ENCODE results near the gene DLG2.
"Not testable (repeated sequence)": the region's sequence is repeated elsewhere in the genome, so short reads cannot be mapped to it uniquely, and the experiment has no call there.

Gene DLG2

GRCh38 chr11:85301895-85302678 is 325.1 kb downstream of the DLG2 start:
- DNase-seq = no peak

GRCh38 chr11:85299258-85299942 is 327.7 kb downstream of the DLG2 start:
- DNase-seq = no peak

GRCh38 chr11:85295694-85296271 is 331.4 kb downstream of the DLG2 start:
- no peak for DNase-seq

- DNase-seq = no peak
Measured at GRCh38 chr11:85281550-85281949, 345.6 kb downstream of the DLG2 start.

GRCh38 chr11:85279267-85279666 is 347.9 kb downstream of the DLG2 start:
- DNase-seq = no peak

- no peak for DNase-seq
Measured at GRCh38 chr11:85277693-85278092, 349.5 kb downstream of the DLG2 start.

- DNase-seq = no peak
Measured at GRCh38 chr11:85276332-85276731, 350.8 kb downstream of the DLG2 start.

- DNase-seq = not testable (repeated sequence)
Measured at GRCh38 chr11:85270315-85270714, 356.8 kb downstream of the DLG2 start.

- no peak for DNase-seq
Measured at GRCh38 chr11:85269109-85269508, 358.0 kb downstream of the DLG2 start.

- no peak for DNase-seq
Measured at GRCh38 chr11:85266646-85267045, 360.5 kb downstream of the DLG2 start.

- DNase-seq = no peak
Measured at GRCh38 chr11:85263328-85263727, 363.8 kb downstream of the DLG2 start.

- DNase-seq = no peak
Measured at GRCh38 chr11:85257837-85258236, 369.3 kb downstream of the DLG2 start.

GRCh38 chr11:85256433-85256832 is 370.7 kb downstream of the DLG2 start:
- no peak for DNase-seq

GRCh38 chr11:85249482-85249881 is 377.7 kb downstream of the DLG2 start:
- DNase-seq = no peak

GRCh38 chr11:85247797-85248196 is 379.3 kb downstream of the DLG2 start:
- DNase-seq = no peak

GRCh38 chr11:85238906-85239305 is 388.2 kb downstream of the DLG2 start:
- DNase-seq = no peak

GRCh38 chr11:85238038-85238437 is 389.1 kb downstream of the DLG2 start:
- DNase-seq = not testable (repeated sequence)

GRCh38 chr11:85236211-85236610 is 390.9 kb downstream of the DLG2 start:
- no peak for DNase-seq

- DNase-seq = no peak
Measured at GRCh38 chr11:85232559-85232958, 394.6 kb downstream of the DLG2 start.

GRCh38 chr11:85231588-85231987 is 395.6 kb downstream of the DLG2 start:
- no peak for DNase-seq

GRCh38 chr11:85229723-85230122 is 397.4 kb downstream of the DLG2 start:
- not testable (repeated sequence) for DNase-seq

- DNase-seq = no peak
Measured at GRCh38 chr11:85196968-85197367, 430.2 kb downstream of the DLG2 start.

GRCh38 chr11:85195934-85196333 is 431.2 kb downstream of the DLG2 start:
- DNase-seq = no peak

GRCh38 chr11:85187992-85188391 is 439.2 kb downstream of the DLG2 start:
- no peak for DNase-seq
